HG02885 (cell line): ENCODE results near the gene GBP1.
"Not testable (repeated sequence)": the region's sequence is repeated elsewhere in the genome, so short reads cannot be mapped to it uniquely, and the experiment has no call there.

Source experiments
- ATAC-seq: cut with Tn5 transposase; IDR thresholded peaks from one replicate; pipeline ENCODE4 v1.9.1; 2021; ENCODE audit warnings: mild to moderate bottlenecking; ENCODE audit not compliant: unreplicated experiment, poor library complexity

GBP1 gene

DNA sequence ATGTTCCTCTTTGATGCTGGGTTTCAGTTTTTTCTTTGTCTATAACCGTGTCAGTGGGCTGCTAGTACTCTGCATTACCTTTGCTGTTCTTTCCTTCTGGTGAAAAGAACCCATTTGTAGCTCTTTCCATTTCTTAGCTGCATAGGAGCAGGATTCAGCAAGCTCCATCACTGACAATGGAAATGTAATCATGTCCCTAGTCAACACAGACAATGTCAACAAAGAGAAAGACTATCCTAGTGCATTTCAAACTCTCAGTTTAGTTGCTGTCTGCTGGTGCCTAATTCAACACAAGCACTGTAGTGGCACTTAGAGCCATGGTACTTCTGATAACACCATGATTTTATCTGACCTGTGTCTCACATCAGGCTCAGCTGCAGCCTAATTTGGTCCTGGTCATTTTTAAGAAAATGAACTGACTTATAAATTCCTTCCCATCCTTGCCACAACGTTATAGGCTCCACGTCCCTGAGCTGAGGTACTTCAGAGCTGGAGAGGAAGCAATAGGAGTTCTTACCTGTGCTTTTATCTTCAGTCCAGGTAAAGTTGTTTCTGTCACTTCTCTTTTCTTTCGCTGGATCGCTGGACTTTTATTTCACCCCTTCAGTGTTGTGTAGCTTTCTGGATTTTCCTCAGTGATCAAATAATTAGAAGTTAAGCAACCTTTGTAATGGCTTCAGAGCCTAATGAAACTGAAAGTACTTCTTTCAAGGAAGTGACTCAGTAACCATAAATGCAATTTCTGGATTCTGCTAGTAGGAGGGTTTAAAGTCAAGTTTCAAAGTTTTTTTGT lies 42.6 kb downstream of the GBP1 start, which contains the start of gene GBP3:
TSS of gene GBP3 (minus strand) at position 700 of the 793 bp plus-strand sequence. CDS start 2,145 bp downstream, outside the sequence.
- ATAC-seq: peak; percentile 80

DNA sequence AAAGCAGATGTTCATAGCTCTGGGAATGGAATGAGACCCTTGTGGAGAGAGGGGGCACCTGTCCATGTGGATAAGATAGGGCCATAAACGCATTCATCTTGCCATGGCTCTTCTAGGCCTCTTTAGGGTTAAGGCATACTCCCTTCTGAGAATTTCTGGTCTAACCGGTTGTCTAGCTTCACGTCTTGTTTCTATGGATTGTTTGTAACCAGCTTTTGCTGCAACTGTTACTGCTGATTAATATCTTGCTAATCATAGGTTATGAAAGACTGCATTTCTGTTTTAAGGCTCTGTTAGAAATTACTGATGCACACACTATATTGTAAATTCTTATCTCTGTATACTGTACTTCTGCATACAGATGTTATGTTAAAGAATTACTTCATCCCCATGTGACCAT lies 46.7 kb downstream of the GBP1 start:
- ATAC-seq: not testable (repeated sequence)

DNA sequence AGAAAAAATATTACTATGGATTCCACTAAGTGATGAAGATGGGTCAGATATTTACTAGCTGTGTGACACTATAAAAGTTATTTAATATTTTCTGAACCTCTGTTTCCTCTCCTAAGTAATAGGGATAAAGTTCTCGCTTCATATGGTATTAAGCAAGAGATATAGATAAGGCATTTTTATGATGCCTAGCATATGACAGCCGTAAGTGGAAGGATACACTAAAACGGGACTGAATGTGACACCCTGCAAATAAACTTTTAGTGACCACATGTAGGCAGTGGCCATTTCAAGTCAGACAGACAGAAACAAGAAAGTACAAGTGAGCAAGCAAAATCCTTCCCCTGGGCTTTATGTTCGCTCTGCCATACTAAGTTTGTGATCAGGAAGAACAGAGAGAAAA lies 56.5 kb downstream of the GBP1 start:
- no peak for ATAC-seq

DNA sequence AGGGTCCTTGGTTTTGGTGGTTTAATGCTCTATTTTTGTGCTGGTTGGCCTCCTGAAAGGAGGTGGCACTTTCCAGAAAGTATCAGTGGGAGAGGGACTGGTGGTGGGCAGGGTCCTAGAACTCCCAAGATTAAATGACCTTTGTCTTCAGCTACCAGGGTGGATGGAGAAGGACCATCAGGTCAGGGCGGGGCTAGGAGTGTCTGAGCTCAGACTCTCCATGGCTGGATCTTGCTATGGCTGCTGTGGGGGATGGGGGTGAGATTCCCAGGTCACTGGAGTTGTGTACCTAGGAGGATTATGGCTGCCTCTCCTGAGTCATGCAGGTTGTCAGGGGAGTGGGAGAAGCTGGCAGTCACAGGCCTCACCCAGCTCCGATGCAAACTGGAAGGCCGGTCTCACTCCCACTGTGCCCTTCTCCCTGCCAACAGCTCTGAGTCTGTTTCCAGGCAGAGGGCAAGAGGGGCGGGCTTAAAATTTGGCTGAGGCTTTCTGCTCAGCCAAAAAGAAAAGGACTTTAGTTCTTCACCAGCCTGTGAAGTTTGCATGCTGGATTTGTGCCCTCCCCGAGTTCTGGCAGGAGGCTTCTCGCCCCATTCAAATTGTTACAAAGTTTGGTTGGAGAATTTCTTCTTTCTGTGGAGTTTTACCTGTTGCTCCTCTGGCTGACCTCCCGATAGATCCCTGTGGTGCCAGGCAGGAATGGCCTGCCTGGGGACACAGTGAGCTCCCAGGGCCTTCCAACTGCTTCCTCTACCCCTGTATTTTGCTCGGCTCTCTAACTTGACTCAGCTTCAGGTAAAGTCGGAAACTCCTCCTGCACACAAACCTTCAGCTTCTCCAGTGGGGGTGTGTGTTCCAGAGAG lies 59.5 kb downstream of the GBP1 start:
- ATAC-seq: no peak
